WI38 (cell line): ENCODE measurements around the gene DSC3.

Experiments
- H3K4me3 ChIP-seq: 2 replicates; pipeline ENCODE4 v1.5.1; 2011; ENCODE audit warnings: low read depth, mild to moderate bottlenecking, control low read depth, low read length
- CTCF ChIP-seq: IDR thresholded peaks from 2 replicates; pipeline ENCODE4 v1.5.1; 2012; ENCODE audit warnings: low read depth, mild to moderate bottlenecking, control low read depth, low read length

DSC3 gene

GRCh38 chr18:31042406-31043181 lies at the start of gene DSC3:
DSC3 (minus strand) TSS chr18:31042742; CDS start chr18:31042660, 82 bp downstream.
- TF ChIP-seq CTCF: no peak
- no peak within 1 kb of the TSS for H3K4me3 ChIP-seq

DNA sequence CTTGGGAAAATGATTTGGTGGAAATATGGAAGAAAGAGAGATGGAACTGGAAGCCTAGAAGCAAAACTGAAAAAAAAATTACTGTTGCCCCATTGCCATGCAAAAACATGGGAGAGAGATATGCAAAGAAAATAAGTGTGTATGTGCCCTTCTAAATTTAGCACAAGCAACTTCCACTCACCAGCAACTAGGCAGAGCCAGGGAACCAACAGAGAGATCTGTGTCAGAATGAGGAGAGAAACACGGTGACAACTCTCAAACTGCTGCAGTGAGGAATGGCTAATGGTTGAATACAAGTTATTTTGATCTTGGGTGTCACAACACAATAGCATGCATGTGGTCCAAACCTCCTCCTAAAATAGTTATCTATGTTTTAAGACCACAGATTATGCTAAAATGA lies 48.8 kb upstream of the DSC3 start:
- TF ChIP-seq CTCF: no peak
- H3K4me3 ChIP-seq: no peak overlapping the region

DNA sequence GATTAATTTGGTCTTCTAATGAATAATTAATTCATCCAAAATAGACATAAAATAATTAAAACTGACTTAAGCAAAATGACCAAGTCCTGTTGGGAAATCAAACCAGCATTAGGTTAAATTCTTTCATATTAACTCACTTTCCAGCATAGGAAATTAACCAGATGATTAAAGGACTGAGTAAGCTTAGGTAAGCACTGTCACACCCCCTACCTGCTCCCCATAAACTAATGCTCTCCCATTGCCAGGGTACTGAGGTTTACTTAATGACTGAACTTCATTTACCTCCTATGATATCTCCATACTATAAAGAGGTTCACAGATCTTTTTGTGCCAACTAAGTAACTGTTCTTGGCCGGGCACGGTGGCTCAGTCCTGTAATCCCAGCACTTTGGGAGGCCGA lies 46.0 kb upstream of the DSC3 start:
- TF ChIP-seq CTCF: no peak
- no peak overlapping the region for H3K4me3 ChIP-seq

- TF ChIP-seq CTCF: no peak
- H3K4me3 ChIP-seq: no peak overlapping the region
Observed at GRCh38 chr18:31079973-31080372, 37.4 kb upstream of the DSC3 start.

DNA sequence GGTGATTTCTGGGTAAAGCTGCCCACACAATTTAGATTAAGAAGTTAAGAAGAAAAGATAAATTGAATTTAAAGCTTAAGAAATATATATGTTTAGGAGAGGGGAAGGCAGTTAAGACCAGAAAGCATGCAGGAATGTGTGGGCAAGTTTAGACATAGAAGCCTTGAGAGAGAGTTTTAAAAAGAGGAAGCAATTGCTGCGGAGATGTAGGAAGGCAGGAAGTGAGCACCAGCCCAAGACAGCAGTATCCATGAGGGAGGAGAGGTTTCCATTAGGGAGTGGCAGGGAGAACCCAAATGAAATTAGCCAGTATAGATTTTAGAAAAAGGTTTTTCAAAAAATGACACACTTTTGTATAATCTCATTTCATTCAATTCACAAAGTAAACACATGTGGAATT lies 35.3 kb upstream of the DSC3 start:
- H3K4me3 ChIP-seq: no peak overlapping the region

GRCh38 chr18:31072175-31072574 lies 29.6 kb upstream of the DSC3 start:
- no peak for TF ChIP-seq CTCF
- H3K4me3 ChIP-seq: no peak overlapping the region

More for the DNA sequence above, 35.3 kb upstream of the DSC3 start:
- TF ChIP-seq CTCF: no peak

DNA sequence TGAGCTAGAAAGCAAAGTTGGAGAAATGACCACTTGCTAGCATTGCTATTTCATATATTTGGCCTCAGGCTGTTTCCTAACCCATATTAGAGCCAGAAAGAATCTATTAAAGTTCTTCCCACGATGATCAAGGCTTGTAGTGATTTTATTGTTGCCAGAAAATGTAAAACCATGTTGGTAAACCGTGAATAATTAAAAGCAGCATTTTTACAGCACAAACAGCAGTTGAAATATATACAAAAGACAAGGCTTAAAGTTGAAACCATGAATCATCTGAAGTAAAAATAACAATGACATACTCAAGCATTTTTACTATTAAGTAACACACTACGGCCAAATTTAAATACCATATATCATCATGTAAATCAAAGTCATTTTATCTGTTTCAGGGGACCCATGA lies 27.7 kb upstream of the DSC3 start:
- TF ChIP-seq CTCF: no peak
- H3K4me3 ChIP-seq: no peak overlapping the region
